COLO829 (cell line): ENCODE data around the gene TMEM185B.
"Not testable (repeated sequence)": the region's sequence is repeated elsewhere in the genome, so short reads cannot be mapped to it uniquely, and the experiment has no call there.

Experiments
- DNase-seq: peaks from one replicate; pipeline ENCODE4 v3.0.0; 2012; ENCODE audit warnings: low spot score

TMEM185B gene

DNA sequence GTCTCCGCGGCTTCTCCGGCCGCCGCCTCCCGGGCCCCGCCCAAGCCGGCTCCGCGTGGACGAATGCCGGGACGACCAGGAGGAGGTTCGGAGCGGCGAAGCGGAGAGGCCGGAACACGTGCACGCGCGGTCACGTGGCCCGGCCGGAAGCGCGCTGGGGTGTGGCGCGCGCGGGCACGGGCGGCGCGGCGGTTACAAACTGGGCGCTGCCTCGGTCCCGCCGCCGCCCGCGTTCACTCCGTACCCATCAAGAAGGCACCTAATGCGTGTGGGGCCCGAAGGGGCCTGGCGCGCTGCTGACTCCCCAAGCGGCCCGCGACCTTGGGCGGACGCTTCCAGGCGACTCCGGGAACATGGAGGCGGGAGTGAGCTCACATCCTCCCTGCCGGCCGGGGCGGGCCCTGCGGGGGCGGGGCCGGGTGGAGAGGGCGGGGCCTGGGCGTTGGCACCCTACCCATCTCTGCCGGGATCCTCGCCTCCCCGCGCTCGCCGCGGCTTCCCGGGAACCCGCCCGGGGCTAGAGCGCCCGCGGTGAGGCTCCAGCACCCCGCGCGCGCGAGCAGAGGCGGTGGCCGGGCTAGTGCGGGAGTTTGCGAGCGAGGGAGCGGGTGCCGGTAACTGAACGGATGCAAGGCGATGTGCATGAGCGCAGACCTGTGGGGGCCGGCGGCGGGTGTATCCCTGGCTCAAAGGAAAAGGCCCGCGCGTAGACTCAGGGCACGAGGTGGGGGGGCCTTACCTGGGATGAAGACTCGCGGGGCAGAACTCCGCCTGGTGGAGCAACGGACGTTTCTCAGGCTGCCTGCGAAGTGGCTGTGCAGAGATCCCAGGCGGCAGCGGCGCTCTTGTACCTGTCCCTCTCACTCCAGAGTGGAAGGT, at the start of gene TMEM185B:
Gene TMEM185B, minus strand, starts transcription at position 367 of the 879 bp plus-strand sequence. CDS start 424 bp downstream, outside the sequence.
- peak; percentile 87 for DNase-seq

DNA sequence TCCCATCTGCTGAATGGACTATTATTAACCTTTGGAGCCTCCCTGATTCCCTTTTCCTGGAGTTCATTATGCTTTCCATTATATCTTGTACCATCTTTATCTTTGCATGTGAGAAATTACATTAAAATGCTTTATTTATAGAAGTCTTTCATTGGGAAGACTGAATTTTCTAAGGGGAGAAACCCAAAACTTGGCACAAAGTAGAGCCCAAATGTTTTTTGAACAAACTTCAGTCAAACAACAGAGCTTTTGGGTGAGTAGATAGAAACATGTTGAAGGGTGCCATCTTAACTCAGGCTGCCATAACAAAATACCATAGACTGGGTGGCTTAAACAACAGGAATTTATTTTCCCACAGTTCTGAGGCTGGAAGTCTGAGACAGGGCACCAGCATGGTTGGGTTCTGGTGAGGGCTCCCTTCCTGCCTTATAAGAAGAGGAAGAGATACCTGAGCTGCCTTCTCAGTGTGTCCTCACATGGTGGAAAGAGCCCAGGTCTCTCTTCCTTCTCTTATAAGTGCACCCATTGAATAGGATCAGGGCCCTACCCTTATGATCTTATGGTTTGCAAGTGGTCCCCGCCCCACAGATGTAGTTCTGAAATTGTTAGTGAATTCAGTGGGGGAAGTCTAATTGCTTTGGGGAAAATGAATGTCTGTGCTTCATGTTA, 48.6 kb upstream of the TMEM185B start:
- DNase-seq: no peak

GRCh38 chr2:120269816-120270215, 46.6 kb upstream of the TMEM185B start:
- DNase-seq: no peak

- DNase-seq: no peak
These were observed 46.0 kb upstream of the TMEM185B start for GRCh38 chr2:120269076-120269744.

DNA sequence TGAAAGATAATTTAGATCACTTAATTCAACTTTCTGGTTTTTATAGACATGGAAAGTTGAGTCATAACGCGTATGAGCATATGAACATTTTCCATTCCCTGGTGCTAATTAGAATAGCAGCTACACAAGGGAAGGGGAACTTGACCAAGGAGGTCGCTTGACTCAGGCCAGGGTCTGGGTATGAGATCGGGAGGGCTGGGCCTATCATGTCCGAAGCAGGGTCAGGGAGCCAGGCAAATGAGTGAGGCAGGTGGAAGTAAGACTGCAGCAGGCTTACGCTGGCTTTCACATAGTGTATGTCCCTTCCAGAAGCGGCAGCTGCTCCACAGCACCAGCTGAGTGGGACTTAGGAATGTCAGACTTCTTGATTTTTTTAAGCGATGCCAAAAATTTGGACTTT, 44.1 kb upstream of the TMEM185B start:
- no peak for DNase-seq

DNA sequence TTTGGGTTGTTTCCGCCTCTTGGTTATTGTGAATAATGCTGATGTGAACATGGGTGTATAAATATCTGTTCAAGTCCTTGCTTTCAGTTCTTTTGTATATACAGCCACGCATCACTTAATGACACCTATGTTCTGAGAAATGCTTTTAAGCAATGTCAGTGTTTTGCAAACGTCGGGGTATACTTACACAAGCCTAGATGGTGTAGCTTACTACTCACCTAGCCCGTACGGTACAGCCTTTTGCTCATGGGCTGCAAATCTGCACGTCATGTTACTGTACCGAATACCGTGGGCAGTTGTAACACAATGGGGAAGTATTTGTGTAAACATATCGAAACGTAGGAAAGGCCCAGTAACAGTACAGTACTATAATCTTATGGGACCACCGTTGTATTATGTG, 41.8 kb upstream of the TMEM185B start:
- no peak for DNase-seq

DNA sequence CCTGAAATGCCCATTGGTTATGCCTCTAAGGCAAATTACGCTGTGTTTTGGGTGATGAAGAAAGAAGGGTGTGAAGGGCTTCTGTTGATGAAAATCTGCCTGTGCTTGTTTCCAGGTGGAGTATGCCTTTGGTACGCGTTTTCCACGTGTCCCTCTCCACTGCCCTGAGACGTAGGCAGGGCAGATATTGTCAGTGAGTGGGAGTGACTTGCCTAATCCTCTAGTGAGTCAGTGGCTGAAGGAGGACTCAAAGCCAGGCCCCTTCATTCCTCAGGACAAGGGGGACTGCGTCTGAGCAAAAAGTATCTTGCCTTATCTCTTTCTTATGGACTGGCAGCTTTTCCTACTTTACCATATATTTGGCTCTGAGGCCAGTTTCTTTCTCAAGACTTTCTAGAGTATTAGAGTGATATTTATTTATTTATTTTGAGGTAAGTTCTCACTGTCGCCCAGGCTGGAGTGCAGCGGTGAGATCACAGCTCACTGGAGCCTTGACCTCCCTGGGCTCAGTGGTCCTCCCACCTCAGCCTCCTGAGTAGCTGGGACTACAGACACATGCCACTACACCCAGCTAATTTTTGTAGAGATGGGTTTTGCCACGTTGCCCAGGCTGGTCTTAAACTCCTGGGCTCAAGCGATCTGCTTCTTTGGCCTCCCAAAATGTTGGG, 39.7 kb upstream of the TMEM185B start:
- DNase-seq: no peak

- no peak for DNase-seq
These were observed 39.0 kb upstream of the TMEM185B start for GRCh38 chr2:120262150-120262549.

DNA sequence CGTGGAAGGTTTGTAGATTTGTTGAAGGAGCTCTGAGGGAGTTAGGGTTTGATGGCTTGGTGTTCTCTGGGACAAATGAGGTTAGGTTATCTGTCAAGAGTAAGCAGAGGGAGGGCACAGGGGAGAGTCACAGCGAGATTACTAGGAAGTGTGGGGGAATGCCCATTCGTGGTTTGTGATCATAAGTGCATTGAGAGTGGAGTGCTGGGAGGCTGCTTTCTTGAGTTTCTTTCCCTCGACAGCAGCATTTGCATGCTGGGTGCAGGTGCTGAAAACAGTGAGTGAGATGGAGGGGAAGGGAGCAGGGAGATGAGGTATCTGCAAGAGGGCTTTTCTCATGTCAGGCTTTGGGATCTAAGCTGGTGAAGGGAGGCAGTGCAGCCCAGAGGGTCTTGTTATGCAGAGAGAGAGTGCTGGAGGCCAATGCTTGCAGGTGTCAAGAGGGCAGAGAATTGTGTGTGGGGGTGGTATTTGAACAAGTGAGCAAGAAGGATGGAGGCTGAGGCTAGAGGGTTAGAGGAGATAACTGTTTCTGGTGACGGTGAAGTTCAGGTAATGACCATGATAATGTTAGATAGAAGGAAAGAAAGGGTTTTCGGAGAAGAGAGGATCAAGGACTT, 38.3 kb upstream of the TMEM185B start:
- no peak for DNase-seq

- no peak for DNase-seq
These were observed 37.5 kb upstream of the TMEM185B start for GRCh38 chr2:120260736-120261135.

- DNase-seq: not testable (repeated sequence)
These were observed 36.7 kb upstream of the TMEM185B start for GRCh38 chr2:120259939-120260338.

- DNase-seq: no peak
These were observed 35.0 kb upstream of the TMEM185B start for GRCh38 chr2:120258196-120258595.

- DNase-seq: no peak
These were observed 34.3 kb upstream of the TMEM185B start for GRCh38 chr2:120257522-120257921.

GRCh38 chr2:120256651-120257000, 33.4 kb upstream of the TMEM185B start:
- no peak for DNase-seq

DNA sequence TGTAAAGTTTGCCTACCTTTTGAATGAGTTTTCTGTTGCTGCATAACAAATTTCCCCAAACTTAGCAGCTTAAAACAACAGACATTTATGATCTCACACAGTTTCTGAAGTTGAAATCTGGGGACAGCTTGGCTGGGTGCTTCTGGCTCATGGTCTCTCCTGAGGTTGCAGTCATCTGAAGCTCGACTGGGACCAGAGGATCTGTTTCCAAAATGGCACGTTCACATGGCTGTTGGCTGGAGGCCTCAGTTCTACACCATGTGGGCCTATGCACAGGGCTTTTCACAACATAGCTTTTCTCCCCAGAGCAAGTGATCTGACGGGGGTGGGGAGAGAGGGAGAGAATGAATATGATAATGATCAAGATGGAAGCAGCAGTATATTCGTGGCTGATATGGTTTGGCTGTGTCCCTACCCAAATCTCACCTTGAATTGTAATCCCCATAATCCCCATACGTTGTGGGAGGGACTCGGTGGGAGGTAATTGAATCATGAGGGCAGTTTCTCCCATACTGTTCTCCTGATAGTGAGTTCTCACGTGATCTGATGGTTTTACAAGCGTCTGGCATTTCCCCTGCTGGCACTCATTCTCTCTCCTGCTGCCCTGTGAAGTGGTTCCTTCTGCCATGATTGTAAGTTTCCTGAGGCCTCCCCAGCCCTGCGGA, 32.9 kb upstream of the TMEM185B start:
- no peak for DNase-seq

- no peak for DNase-seq
These were observed 31.9 kb upstream of the TMEM185B start for GRCh38 chr2:120255071-120255470.

GRCh38 chr2:120254178-120254577, 31.0 kb upstream of the TMEM185B start:
- no peak for DNase-seq

DNA sequence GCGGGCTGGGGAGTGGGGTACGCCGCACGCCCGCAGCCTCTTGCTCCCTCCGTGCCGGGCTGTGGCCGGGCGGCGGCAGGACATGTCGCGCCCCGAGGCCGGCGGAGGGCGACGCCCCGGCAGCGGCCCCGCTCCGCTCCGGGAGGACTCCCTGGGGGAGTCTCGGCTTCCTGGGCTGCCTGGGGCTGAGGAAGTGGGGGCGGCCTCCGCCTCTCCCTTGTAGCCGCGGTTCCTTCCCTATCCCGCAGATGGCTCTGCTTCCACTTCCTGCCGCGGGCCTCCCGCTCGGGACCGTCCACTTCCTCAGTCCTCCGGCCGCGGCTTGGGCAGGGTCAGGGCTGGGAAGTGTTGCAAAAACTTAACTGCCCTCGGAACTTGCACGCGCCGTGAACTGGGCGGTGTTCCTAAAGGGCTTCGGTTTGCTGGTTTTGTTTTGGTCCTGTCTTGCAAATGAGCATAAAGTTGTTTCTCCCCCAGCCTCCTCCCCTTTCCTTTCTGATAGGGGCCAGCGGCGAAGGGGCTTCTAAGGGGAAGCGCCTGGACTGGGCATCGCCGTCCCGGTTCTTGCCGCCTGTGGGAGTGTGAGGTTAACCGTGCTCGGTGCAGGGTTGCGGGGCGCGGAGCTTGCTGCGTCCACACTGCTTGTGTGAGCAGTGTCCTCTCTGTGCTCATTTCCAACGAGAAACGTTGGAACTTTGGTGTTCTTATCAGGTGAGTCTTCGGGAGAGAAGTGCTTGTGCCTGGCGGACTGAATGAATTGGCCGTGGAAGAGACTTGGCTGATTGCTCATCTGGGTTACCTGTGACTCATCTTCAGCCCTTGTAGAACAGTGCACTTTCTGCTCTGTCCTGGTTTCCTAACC, 30.1 kb upstream of the TMEM185B start:
- DNase-seq: peak; percentile 74

- DNase-seq: peak; percentile 98
These were observed 29.2 kb upstream of the TMEM185B start, which contains the start of gene RALB for GRCh38 chr2:120252225-120253020. TSS of gene RALB (plus strand) at chr2:120252852. CDS start at chr2:120278665, 25,813 bp downstream.
